A549 treated with CORT108297 at 1 μM for 4 hours (cell line): ENCODE results near the gene TYW1. TPM values are rescaled to one million over a fixed set of nuclear protein-coding genes. Genes with fewer than 3 reads are reported as not detected.

Source experiments
- total RNA-seq: library from RNA; stranded (reverse); fragments of 200-300 nt; extraction: Qiagen RNA extraction; gene quantifications from 5 replicates; pipeline ENCODE4 v1.2.3, GENCODE V29; 2022

The TYW1 gene
- 14.3 to 17.8 TPM (median 15.1 TPM) in 5 replicates for total RNA-seq

DNA sequence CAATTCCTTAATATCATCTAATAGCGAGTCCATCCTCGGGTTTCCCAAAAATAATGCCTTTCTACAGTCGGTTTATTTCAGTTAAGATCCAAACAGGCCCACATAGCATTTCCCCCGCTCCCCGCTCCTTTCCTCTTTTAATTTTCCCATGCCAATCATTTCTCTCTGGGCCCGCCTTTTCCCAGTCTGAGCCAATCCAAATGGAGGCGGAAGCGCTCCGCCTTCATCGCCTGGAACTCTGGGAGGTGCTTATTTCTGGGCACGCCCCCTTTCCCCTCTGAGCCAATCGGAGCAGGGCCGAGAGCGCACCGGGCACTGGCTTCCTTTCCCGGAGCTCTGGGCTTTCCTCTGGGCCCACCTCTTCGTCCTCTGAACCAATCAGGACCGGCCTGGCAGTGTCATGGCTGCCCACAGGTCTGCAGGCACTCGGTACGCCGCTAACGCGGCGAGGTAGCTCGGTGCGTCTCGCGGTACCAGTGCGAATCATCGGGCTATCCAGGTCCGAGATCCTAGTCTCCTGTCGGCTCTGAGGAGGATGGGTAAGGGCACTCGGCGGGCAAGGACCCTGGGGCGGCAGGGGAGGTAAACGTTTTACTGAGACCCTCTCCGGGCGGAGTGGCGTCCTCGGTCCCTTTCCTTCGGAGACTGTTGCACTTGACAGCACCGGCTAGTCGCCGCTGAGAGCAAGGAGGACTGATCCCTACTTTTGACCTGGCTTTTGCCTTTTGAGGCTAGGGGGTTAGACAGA, at the start of gene TYW1:
TYW1 (plus strand) TSS at position 390 of the 748 bp plus-strand sequence; CDS start at position 536, 146 bp downstream.

GRCh38 chr7:66995050-66995776, 1.4 kb upstream of the TYW1 start, which contains the start of gene SBDS:
TSS of gene SBDS (minus strand) at chr7:66995586. CDS start at chr7:66995417, 169 bp downstream.

Other genes starting within 250 kb of the TYW1 start
- gene TMEM248, start 75.6 kb upstream of the TYW1 start, total RNA-seq, result 80.8 to 94.3 TPM (median 88.3 TPM) in 5 replicates
- gene SBDS, start 1.2 kb upstream of the TYW1 start, total RNA-seq, result 98.1 to 128 TPM (median 105 TPM) in 5 replicates